Activated T-cell treated with anti-CD3 and anti-CD28 coated beads for 1 hour (primary cell): ENCODE results near the gene CHEK1.

Experiments
- DNase-seq: peaks from one replicate; pipeline ENCODE4 v3.0.0-alpha.2; 2020; ENCODE audit warnings: low read depth

Gene CHEK1

GRCh38 chr11:125626288-125626950 is 1.5 kb downstream of the CHEK1 start:
- no peak for DNase-seq

GRCh38 chr11:125627236-125627910 is 2.4 kb downstream of the CHEK1 start:
- no peak for DNase-seq

GRCh38 chr11:125637840-125638239 is 12.9 kb downstream of the CHEK1 start:
- no peak for DNase-seq

GRCh38 chr11:125638315-125638714 is 13.4 kb downstream of the CHEK1 start:
- DNase-seq, result no peak

- no peak for DNase-seq
These were observed 20.9 kb downstream of the CHEK1 start for GRCh38 chr11:125645871-125646270.

- no peak for DNase-seq
These were observed 24.7 kb downstream of the CHEK1 start for GRCh38 chr11:125649465-125650166.

- DNase-seq, result no peak
These were observed 37.7 kb downstream of the CHEK1 start for GRCh38 chr11:125662689-125663088.

GRCh38 chr11:125663910-125664309 is 38.9 kb downstream of the CHEK1 start:
- no peak for DNase-seq

GRCh38 chr11:125667151-125667550 is 42.2 kb downstream of the CHEK1 start:
- DNase-seq, result no peak

GRCh38 chr11:125670172-125670571 is 45.2 kb downstream of the CHEK1 start:
- DNase-seq, result no peak

- DNase-seq, result no peak
These were observed 46.6 kb downstream of the CHEK1 start for GRCh38 chr11:125671561-125671960.

- DNase-seq, result no peak
These were observed 49.2 kb downstream of the CHEK1 start for GRCh38 chr11:125674210-125674609.

- no peak for DNase-seq
These were observed 50.2 kb downstream of the CHEK1 start for GRCh38 chr11:125675196-125675595.

- DNase-seq, result no peak
These were observed 54.4 kb downstream of the CHEK1 start for GRCh38 chr11:125679397-125679796.

- no peak for DNase-seq
These were observed 54.9 kb downstream of the CHEK1 start for GRCh38 chr11:125679837-125680236.

- no peak for DNase-seq
These were observed 55.8 kb downstream of the CHEK1 start, which contains the start of gene ACRV1 for GRCh38 chr11:125680747-125681146. ACRV1 (minus strand) TSS chr11:125680847; CDS start chr11:125680780, 67 bp downstream.

- DNase-seq, result no peak
These were observed 60.3 kb downstream of the CHEK1 start for GRCh38 chr11:125685228-125685627.

GRCh38 chr11:125688066-125688465 is 63.1 kb downstream of the CHEK1 start:
- no peak for DNase-seq

GRCh38 chr11:125688632-125689031 is 63.7 kb downstream of the CHEK1 start:
- DNase-seq, result no peak

- no peak for DNase-seq
These were observed 64.4 kb downstream of the CHEK1 start for GRCh38 chr11:125689274-125689859.

GRCh38 chr11:125690006-125690405 is 65.0 kb downstream of the CHEK1 start:
- no peak for DNase-seq

GRCh38 chr11:125692887-125693286 is 67.9 kb downstream of the CHEK1 start:
- DNase-seq, result no peak

GRCh38 chr11:125694951-125695350 is 70.0 kb downstream of the CHEK1 start:
- DNase-seq, result no peak
